Measurements from ENCODE around the gene AUTS2.

Gene AUTS2

DNA sequence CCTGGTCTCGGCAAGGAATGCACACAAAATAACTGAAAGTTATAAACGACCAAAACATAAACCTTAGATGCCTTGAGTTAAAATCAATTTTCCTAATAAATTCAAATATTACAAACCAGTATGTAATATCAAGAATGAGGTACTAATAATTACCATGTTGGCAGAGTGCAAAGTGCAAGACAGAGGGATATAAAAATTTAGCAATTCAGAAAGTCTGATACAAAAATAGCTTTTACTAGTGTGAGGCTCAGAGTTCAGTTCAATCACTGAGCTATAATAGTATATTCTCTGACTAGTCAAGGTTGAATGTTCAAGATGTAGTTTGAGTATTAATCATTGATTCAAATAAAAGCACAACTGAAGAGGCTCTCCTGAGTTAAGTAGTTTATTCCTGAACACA is 4.8 kb upstream of the AUTS2 start:
- DNase-seq (ENCODE audit: low read depth): no peak
- TF ChIP-seq CTCF (IDR thresholded peaks at IDR 0.05; ENCODE audit: insufficient read depth, low read depth, low read length, missing control alignments): no peak
- no peak overlapping the region for H3K4me3 ChIP-seq (ENCODE audit: low read depth, low read length)

GRCh38 chr7:69595415-69595814 is 2.9 kb upstream of the AUTS2 start:
- TF ChIP-seq CTCF (IDR thresholded peaks at IDR 0.05; ENCODE audit: insufficient read depth, low read depth, low read length, missing control alignments): no peak
- no peak for DNase-seq (ENCODE audit: low read depth)
- no peak overlapping the region for H3K4me3 ChIP-seq (ENCODE audit: low read depth, low read length)

DNA sequence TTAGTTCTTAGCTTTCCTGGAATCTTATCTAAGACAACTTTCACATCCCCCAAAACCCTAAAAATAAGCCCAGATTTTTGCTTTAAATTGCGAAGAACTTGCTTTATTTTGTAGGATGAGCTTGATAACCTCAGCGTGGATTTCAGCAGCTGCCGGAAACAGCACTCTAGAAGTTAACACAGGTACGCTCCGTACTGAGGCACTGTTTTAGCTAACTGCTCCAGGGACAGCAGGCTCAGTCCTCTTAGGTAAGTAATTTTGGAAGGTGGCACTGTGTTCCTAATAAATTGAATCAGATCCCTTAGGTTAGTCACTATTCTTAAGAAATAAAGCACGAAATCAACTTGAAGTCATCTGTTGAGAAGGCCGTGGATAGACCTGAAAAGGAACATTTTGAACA is 2.2 kb upstream of the AUTS2 start:
- DNase-seq (ENCODE audit: low read depth): no peak
- no peak for TF ChIP-seq CTCF (IDR thresholded peaks at IDR 0.05; ENCODE audit: insufficient read depth, low read depth, low read length, missing control alignments)
- H3K4me3 ChIP-seq (ENCODE audit: low read depth, low read length): no peak overlapping the region

GRCh38 chr7:69596723-69597277 is 1.5 kb upstream of the AUTS2 start:
- no peak for TF ChIP-seq CTCF (IDR thresholded peaks at IDR 0.05; ENCODE audit: insufficient read depth, low read depth, low read length, missing control alignments)
- DNase-seq (ENCODE audit: low read depth): no peak
- peak overlapping the region; percentile 57 for H3K4me3 ChIP-seq (ENCODE audit: low read depth, low read length)

DNA sequence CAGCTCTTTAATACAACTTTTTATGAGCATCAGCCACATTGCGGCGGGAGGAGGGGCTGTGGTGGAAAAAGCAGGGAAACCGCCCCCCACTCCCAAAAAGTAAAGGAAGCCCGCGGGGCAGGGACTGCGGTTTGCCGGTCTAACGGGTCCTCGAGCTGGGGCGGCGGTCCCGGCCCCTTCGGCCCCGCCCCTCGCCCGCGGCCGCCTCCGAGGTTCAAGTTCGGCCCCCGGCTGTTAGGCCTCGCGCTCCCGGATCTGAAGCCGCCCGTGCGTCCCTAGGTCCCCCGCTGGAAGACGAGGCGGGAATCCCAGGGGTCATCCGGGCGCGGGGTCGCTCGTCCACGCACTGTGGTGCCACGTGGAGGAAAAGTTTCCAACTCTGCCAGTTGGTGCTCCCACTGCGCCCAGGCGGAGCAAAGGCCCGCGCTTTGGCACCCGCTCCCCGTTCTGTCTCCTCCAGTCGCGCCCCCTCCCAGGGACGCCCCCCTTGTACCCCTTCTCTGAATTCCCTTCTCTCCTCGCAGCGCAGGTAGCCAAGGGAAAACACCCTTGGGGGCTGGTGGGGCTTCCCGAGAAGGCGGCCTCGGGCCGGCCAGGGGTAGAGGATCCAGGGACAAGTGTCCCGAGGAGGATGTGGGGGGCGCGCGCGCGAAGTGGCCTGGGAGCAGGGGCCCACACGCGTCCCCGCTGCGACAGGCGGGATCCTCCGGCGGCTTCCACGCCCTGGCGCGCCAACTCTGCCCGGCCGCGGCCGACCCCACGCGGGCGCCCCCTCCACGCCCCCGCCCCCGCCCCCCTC is 798 bp upstream of the AUTS2 start:
- DNase-seq (ENCODE audit: low read depth): peak; percentile 9
- peak overlapping the region; percentile 57 for H3K4me3 ChIP-seq (ENCODE audit: low read depth, low read length)
- no peak for TF ChIP-seq CTCF (IDR thresholded peaks at IDR 0.05; ENCODE audit: insufficient read depth, low read depth, low read length, missing control alignments)

GRCh38 chr7:69598487-69599285 is 411 bp downstream of the AUTS2 start:
- TF ChIP-seq CTCF (IDR thresholded peaks at IDR 0.05; ENCODE audit: insufficient read depth, low read depth, low read length, missing control alignments): no peak
- H3K4me3 ChIP-seq (ENCODE audit: low read depth, low read length): peak overlapping the region; percentile 92
- DNase-seq (ENCODE audit: low read depth): no peak
